Fibroblast of the conjunctiva (primary cell): Measurements from ENCODE around the gene SYTL2.

ENCODE experiments used
- DNase-seq: peaks from one replicate; pipeline ENCODE4 v3.0.0-alpha.2; 2010; ENCODE audit warnings: low read depth

SYTL2 gene

DNA sequence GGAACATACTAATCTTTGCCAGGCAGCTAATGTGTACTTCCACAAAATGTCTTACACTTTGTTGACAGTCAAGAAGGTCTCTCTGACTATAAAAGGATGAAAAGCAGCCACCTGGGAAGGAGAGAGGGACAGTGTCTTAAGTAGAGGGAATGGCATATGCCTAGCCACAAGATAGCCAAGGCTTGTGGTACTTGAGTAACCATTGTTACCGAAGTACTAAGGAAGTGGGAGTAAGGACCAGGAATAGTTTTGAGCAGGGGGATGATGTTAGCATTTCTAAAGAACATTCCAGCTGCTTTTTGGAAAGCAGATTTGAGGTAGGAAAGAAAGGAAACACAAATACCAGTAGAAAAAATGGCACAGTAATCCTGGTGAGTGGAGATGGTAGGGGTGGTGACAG lies 159.8 kb downstream of the SYTL2 start:
- DNase-seq, result no peak

DNA sequence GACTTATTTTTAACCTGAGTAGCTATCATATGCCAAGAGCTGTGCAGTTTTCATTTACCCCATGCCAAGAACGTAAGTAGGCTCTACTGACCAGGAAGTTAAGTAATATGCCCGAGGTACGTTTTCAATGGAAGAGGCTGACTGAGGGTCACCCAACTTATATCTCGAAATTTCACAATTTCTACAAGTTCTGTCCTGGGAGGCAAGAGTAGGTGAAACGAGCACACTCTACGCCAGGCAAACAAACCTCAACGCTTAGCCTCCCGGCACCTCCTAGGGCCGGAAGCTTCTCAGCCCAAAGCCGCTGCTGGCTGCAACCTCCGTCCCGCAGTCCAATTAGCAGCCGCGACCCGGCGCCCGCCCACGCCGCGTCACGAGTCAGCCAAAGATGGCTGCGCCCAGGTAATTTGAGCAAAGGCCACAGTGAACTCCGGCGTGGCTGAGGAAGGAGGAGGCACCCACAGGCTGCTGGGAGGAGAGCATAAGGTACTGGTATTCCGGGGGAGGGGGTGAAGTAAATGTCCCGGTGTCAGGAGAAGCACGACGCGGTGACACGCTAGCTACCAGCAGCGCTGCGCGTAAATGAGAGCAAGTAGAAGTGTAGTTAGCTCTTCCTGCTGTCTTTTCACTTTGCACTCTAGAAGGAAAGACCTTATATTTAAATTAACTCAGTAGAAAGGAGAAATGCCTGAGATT lies 163.2 kb downstream of the SYTL2 start, which contains the start of gene TMEM126A:
TSS of gene TMEM126A (plus strand) at position 364 of the 696 bp plus-strand sequence. CDS start 2,289 bp downstream, outside the sequence.
- DNase-seq, result peak; percentile 55

DNA sequence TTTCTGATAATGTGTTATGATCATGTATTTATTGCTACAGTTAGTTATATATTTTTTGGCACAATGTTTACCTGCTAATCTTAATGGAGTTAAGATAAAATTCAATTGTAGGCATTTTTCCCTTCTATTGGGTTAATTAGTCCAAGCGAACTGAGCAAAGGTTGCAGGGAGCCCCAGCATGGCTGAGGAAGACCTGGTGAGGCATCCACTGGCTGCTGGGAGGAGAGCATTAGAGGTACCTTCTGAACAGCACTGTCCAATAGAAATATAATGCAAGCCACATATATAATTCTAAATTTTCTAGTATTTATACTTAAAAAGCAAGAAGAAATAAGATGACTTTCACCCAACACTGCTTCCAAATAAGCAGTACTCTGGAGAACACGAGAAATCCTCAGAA lies 163.9 kb downstream of the SYTL2 start:
- DNase-seq, result no peak
